GM19324 (cell line): ENCODE results near the gene FZR1.

Source experiments
- ATAC-seq: cut with Tn5 transposase; IDR thresholded peaks from one replicate; pipeline ENCODE4 v1.9.1; 2021; ENCODE audit warnings: mild to moderate bottlenecking, moderate library complexity; ENCODE audit not compliant: unreplicated experiment, low FRiP score

Gene FZR1

DNA sequence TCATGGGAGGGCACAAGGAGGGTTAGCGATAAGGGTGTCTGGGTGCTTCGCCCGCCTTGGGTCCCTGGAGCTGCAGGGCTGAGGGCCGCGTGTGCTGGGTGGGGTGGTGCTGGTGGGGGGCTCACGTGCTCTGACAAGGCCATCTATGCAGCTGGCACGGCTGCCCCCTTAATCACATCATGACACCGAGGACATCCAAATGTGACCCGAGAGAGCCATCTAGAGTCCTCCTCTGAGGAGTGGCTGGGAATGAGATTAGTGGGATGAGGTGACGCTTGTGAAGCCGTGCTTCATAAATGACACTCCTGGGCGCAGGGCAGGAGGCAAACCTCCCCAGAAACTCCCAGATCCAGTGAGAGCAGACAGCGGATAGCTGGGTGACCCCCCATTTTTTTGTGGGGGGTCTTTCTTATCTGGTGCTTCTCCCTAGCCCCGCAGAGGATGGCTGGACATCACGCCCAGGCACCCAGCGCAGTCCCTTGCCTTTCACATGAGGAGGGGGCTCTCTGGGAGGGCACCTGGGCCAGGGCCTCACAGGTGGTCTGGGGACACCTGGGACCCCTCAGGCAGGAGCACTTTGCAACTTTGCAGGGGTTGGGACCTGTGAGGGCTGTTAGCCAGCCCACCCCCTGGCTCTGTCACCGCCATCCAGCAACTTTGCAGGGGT is 6.6 kb downstream of the FZR1 start:
- ATAC-seq, result no peak

DNA sequence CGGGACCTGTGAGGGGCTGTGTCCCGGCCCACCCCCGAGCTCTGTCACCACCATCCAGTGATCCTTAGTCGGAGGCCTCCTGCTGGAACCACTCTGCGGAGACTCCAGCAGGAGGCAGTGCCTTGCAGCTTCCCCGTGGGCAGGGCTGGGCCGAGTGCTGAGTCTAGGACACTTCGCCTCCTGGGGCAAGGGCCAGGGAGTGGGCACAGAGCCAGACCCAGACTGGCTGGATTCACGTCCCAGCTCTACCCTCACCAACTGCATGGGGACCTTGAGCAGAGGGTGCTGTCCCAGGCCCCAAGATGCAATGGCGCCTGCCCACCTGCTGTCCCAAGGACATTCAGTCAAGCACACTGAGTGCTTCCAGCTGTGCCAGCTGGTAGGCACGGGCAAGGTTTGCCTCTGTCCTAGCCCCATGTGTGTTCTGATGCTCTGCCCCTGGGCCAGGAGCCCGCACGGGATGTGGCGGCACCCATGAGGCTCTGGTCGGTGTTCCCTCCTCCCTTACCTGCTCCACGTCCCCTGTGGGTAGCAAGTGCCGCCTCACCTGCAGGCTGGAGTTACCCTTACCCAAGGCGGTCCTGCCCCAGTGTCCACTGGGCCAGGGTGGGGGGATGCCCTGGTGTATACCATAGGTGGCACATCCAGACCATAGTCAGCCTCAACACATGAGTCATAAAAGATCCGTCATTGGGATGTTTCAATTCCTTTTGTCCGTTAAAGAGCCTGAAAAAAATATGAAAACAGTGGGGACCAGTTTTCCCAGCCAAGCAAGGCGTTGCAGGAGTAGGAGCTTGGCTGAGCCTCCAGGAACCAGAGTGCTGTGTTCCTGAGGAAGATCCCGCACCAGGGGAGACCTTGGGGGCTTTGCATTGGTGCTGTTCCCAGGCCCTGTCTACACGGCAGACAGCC is 7.4 kb downstream of the FZR1 start:
- no peak for ATAC-seq

DNA sequence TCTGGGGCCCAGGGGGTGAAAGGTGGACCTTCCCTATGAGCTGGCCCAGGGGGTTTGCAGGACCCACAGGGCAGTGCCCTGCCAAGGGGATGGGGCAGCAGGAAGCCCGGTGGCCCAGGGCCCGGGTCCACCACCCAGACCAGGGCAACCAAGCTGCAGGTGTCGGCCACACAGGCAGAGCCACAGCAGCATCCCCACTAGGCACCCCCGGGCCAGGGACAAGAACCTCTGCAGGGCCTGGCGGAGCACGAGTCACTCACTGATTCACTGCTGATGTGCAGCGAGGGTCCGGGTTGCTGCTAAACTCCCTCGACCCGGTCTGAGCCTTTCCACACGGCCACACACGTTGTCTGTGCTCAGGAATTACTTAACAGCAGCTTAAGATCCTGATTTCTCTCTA is 8.8 kb downstream of the FZR1 start:
- no peak for ATAC-seq

GRCh38 chr19:3515891-3516422 is 9.8 kb downstream of the FZR1 start:
- ATAC-seq, result no peak

DNA sequence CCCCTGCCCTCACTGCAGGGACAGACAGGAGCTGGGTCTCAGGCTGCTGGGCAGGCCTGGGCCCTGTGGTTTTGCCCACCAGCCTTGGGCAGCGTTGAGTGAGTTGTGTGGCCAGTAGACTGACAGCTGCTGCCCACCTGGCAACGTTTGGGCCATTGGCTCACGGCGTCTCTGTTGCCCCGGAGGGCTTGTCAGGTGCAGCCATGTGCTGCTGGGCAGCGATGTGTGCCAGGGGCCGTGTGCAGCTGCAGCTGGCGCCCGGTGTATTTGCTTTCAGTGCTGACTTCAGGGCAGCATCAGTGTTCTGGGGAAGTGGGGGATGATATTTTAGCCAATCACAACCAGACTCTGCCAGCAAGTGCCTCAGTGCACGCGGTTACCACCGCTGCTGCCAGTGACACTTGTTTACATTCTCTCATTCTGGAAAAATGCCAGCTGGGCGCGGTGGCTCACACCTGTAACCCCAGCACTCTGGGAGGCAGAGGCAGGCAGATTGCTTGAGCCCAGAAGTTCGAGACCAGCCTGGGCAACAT is 10.6 kb downstream of the FZR1 start:
- no peak for ATAC-seq

GRCh38 chr19:3517638-3518037 is 11.5 kb downstream of the FZR1 start:
- no peak for ATAC-seq

DNA sequence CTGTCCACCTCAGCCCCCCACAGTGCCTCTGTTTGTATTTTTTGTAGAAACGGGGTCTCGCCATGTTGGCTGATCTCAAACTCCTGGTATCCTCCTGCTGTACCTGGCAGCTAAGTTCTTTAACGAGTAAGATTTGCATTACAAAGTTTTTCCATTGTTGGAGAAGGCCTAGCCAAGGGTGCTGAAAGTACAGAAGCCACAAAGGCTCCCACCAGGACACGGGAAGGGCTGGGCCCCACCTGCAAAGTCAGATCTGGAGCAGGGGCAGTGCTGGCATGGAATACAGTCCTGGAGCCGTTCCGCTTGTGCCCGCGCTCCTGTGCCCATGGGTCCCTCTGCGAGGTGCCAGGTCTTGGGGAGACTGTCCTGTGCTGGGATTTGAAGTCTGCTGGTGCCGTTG is 12.1 kb downstream of the FZR1 start:
- ATAC-seq, result no peak

DNA sequence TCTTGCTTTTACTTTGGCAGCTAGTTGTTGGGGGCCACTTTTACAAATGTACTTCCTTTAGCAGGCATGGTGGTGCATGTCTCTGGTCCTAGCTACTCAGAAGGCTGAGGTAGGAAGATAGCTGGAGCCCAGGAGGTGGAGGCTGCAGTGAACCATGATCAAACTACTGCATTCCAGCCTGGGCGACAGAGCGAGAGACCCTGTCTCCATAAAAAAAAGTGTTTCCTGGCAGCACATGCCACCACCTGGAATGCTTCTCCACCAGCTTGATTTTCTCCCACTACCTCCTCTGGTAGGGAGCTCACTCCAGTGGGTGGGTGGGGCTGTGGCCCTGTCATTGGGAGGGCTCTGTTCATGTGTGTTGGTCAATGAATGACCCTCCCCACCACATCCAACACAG is 12.5 kb downstream of the FZR1 start:
- no peak for ATAC-seq

DNA sequence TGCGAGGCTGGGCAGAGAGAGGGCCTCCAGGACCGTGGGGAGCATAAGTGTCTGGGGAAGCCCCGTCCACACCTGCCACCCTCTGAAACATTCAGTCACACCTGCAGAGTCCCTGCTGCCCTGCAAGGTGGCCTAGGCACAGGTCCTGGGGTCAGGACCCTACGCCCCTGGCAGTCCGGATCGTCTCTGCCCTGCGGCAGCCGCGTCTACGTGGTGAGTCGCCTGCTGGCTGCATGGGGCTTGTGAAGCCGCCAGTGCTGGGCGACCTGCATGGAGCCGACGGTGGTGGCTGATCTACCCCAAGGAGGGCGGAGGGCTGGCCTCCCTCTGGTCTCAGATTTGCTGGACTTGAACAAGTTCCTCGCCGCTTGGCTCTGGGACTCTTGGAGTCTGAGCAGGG is 13.0 kb downstream of the FZR1 start:
- no peak for ATAC-seq

DNA sequence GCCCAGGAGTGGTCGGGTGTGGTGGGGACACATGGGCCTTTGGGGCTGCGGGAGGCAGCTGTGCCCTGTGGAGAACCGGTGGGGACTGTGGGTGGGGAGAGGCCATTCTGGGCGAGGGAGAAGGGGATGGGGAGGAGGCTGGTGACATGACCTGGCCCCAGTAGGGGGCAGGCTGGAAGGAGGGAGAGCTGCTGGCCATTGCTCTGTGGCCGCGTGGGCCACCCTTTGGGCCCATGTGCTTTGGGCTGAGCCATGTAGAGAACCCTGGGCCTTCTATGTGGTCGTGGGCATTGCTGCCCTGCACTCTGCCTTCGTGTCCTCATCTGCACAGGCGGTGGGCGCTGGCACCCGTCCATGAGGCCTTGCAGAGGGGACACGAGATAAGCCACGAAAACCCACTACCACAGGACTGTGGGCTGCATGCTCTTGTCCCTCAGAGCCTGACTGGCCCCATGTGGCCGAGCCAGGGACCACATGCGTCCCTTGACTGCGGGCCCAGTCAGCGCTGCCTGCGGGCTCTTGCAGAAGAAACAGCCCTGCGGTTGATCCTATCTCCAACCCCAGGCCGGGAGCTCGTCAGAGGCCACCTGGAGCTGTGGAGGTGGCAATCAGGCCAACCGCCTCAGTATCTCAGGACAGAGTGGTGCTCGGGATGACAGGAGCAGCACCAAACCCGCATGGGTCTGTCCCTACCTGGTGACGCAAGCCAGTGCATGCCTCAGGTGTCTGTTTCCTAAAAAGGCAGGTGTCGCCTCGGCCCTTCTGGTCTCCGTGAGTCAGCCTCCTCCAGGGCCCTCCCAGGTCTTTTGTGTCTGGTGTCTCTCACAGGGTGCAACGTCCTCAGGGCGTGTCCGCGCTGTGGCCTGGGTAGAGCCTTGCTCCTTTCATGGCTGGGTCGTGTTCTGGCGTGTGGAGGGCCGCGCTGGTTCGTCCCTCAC is 14.3 kb downstream of the FZR1 start:
- no peak for ATAC-seq

DNA sequence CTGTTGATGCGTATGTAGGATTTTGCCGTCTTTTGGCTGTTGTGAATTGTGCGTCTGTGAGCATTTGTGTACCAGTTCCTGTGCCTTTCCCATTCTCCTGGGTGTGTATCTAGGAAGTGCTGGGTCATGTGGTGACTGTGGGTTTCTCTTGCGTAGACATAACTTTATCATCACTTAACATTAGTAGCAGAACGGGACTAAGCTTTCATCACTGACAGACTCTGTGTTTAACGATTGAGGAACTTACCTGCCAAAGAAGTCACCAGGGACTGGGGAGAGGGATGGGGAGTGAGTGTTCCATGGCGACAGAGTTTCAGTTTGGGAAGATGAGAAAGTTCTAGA is 15.0 kb downstream of the FZR1 start:
- no peak for ATAC-seq

DNA sequence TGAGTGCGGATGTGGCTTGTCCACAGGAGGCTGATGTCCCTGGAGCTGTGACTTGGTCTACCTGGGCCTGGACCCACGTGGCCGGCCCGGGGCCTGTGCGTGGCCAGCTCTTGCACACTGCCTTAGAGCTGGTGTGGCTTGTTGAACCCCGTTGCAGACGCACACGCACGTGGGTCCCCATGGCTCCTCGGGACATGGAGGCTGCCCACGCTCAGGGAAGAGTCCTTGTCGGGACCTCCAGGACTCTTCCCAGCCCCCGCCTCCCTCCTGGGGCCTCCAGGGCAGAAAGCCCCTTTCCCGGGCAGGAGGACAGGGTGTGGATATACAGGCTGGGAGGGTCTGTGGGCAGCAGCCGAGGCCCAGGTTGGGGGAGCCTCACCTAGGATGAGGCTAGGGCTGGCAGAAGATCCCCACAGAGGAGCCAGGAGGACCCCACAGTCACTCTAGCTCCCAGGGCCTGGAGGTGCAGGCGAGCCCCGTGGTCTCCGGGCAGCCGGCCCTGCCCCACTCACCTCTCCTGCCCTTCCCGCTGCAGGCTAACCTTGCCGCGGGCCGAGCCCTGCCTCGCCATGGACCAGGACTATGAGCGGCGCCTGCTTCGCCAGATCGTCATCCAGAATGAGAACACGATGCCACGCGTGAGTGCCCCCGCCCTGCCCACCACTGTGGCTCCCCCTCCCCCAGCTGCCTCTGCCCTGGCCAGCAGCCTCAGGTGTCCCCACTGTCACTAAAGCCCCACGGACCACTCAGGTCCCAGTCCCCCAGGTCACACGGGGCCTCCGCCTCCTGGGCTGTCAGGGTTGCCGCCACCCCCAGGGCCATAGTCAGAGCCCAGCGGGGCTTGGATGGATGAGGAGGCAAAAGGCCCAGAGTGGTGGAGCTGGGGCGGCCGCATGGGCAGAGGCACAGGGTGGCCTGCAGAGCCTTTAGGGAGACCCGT is 16.6 kb downstream of the FZR1 start:
- ATAC-seq, result no peak

DNA sequence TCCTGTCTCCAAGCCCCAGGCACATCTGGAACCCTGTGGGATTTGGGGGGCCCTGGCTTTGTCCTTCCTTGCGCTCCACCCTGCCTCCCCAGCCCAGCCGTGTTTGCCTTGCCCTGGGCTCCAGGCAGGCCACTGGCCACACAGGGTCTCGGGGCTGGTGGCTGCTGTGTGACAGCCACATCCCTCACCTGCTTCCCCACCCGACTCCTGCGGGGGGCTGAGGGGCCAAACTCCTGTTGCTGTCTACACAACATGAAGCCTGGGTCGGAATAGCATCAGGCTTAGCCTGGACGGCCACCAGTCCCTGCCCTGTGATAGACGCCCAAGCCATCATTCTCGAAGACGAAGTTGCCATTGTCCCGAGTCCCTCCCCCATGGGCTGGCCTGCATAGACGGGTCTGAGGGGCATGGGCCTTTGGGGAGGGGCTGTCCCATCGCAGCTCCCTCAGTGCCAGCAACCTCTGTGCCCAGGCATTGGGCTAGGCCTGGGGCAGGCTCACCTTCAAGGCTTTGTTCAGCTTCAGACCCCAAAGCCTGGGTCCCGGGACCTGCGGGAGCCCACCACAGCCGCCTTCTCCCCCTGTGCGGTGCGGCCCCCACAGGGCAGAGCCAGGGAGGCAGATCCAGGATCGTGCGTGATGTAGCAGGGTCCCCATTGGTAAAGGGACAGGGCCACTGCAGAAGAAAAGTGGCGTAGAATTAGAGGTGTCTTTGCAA is 17.4 kb downstream of the FZR1 start:
- ATAC-seq, result no peak

DNA sequence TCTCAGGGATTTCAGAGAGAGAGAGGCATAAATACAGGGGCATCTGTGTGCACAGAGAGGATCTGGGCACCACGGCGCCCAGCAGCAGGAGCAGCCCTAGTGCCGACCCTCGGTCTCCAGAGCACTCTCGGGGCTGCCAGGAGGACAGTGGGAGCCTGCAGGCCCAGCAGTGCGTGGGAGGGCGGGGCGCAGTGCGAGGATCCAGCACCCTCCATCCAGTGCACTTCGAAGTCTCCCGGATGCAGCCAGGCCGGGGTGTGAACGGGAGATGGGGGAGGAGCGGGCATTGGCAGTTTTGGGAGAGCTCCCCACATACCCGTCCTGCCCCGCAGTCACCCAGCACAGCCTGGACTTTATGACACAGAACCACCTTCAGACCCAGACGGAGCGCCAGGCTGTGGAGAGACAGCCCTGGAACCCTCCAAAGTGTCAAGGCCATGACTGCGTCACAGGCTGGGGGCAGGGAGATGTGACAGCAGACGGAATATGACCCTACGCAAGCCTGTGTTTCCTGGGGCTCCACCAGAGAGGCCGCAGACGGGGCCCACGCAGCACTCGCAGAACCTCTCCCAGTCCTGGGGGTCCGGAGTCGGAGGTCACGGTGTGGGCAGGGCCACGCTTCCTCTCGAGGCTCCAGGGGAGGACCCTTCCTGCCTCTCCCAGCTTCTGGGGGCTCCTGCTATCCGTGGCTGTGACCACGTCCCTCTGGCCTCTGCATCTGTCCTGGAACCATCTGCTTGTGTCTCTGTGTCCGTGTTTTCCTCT is 18.1 kb downstream of the FZR1 start:
- no peak for ATAC-seq

DNA sequence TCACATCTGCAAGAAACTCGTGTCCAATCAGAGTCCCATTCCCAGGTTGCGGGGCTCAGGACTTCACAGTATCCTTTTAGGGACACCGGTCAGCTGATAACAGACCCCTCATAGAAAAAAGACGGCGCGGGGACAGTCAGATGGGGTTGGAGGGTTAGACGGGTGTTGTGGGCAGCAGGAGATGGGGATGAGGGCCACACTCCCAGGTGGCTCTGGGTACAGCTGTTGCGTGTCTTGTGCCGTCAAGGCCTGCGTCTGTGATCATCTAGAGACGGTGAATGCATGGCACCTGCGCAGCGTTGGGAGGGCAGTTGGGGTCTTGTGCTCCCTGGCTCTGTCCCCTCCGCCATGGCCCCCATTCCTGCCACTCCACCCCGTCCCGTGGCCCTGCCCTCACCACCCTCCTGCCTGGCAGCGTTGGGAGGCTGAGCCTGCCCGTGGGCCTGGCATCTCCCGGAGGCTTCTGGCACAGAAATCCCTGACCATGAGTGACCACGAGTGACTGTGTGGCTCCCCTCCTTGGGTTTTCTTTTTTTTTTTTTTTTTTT is 18.9 kb downstream of the FZR1 start:
- ATAC-seq, result no peak

DNA sequence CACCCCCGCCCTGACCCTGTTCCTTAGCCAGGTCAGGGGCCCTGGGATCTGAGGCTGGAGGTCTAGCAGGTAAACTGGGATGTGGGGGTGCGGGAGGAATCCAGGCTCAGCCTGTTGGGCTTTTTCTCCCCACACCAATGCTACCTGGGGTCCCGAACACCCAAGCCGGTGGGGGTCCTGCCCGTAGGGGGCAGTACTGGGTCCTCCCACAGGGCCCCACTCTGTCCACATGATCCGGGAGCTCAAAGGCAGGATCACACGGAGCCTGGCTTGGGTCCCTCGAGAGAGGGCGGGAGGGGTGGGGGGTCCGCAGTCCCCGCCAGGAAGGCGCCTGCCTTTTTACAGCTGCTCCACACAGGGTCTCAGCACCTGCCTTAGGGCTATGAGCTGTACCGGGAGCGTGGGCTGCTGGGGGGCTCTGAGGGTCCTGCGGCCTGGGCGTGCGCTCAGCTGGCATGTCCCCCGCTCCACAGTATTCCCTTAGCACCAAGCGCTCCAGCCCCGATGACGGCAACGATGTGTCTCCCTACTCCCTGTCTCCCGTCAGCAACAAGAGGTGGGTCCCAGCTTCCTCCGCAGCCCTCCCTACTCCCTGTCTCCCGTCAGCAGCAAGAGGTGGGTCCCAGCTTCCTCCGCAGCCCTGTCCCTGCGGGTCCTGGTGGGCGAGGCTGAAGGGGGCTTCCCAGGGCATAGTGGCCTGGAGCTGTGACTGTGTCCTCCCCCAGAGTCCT is 20.6 kb downstream of the FZR1 start:
- ATAC-seq, result no peak

GRCh38 chr19:3527238-3527910 is 21.3 kb downstream of the FZR1 start:
- no peak for ATAC-seq
